ENCODE data around the gene CHRNE.

CHRNE gene

GRCh38 chr17:4948931-4949320, 46.0 kb upstream of the CHRNE start:
- peak; percentile 86 for DNase-seq (ENCODE audit: extremely low spot score)
- POLR2A ChIA-PET: interaction anchor here (1.4 to 4.4 kb wide), 2 partner anchors 9 to 18 kb away, joined by 6 to 34 read pairs; partner anchors contain the start of genes RNF167, SLC25A11 and SPAG7
- CTCF ChIA-PET: interaction anchor here (2.3 to 4.0 kb wide), 2 partner anchors 31 to 40 kb away, joined by 6 to 11 read pairs; no protein-coding TSS in a partner anchor
- TF ChIP-seq CTCF (IDR thresholded peaks at IDR 0.05; ENCODE audit: control extremely low read depth, extremely low read depth, low read depth, missing control alignments): no peak

- ChIA-PET CTCF (interaction anchor here (2.3 to 4.0 kb wide), 3 partner anchors 8 to 39 kb away, joined by 6 to 11 read pairs (median 9); no protein-coding TSS in a partner anchor), POLR2A (interaction anchor here (1.0 to 4.4 kb wide), 3 partner anchors 9 to 19 kb away, joined by 3 to 34 read pairs (median 6); partner anchors contain the start of genes RNF167, SLC25A11 and SPAG7)
- DNase-seq (ENCODE audit: extremely low spot score): peak; percentile 89
- TF ChIP-seq CTCF (IDR thresholded peaks at IDR 0.05; ENCODE audit: control extremely low read depth, extremely low read depth, low read depth, missing control alignments): no peak
Observed at GRCh38 chr17:4948166-4948930, 45.5 kb upstream of the CHRNE start, which contains the start of gene PFN1. PFN1 (minus strand) TSS chr17:4948530; CDS start chr17:4948394, 136 bp downstream.

GRCh38 chr17:4947411-4948165, 44.7 kb upstream of the CHRNE start:
- POLR2A ChIA-PET: interaction anchor here (1.0 to 1.4 kb wide), 2 partner anchors 8 to 20 kb away, joined by 3 to 6 read pairs; partner anchors contain the start of genes RNF167, SLC25A11 and SPAG7
- peak; percentile 72 for DNase-seq (ENCODE audit: extremely low spot score)
- TF ChIP-seq CTCF (IDR thresholded peaks at IDR 0.05; ENCODE audit: control extremely low read depth, extremely low read depth, low read depth, missing control alignments): no peak
- CTCF ChIA-PET: interaction anchor here (1.5 to 4.0 kb wide), 4 partner anchors 9 to 38 kb away, joined by 4 to 11 read pairs (median 8); partner anchors contain the start of gene SPAG7

GRCh38 chr17:4947010-4947410, 44.1 kb upstream of the CHRNE start:
- ChIA-PET CTCF (interaction anchor here (1.2 to 4.0 kb wide), 4 partner anchors 9 to 51 kb away, joined by 3 to 11 read pairs (median 6); partner anchors contain the start of genes INCA1, KIF1C and SPAG7), POLR2A (interaction anchor here (1.0 kb wide), 1 partner anchor 20 kb away, joined by 3 read pairs; the partner anchor contains the start of gene SPAG7)
- TF ChIP-seq CTCF (IDR thresholded peaks at IDR 0.05; ENCODE audit: control extremely low read depth, extremely low read depth, low read depth, missing control alignments): no peak
- DNase-seq (ENCODE audit: extremely low spot score): no peak

- TF ChIP-seq CTCF (IDR thresholded peaks at IDR 0.05; ENCODE audit: control extremely low read depth, extremely low read depth, low read depth, missing control alignments): no peak
- DNase-seq (ENCODE audit: extremely low spot score): no peak
- ChIA-PET CTCF (interaction anchor here (1.2 to 4.0 kb wide), 4 partner anchors 10 to 51 kb away, joined by 3 to 11 read pairs (median 6); partner anchors contain the start of genes INCA1, KIF1C and SPAG7), POLR2A (no interaction called here)
Observed at GRCh38 chr17:4946312-4946976, 43.5 kb upstream of the CHRNE start.
